Trophoblast cell (in vitro differentiated cells and primary cell): Measurements from ENCODE around the gene LEMD3.

Source experiments
- DNase-seq, 2 donors: peaks; one replicate each; pipeline ENCODE4 v3.0.0-alpha.2; 2016
- H2AFZ ChIP-seq: 2 replicates; pipeline ENCODE4 v1.6.1; 2013; ENCODE audit warnings: low read length, moderate library complexity, mild to moderate bottlenecking; ENCODE audit not compliant: insufficient read depth, poor library complexity
- H2AK5ac ChIP-seq: 2 replicates; pipeline ENCODE4 v1.6.1; 2013; ENCODE audit warnings: mild to moderate bottlenecking, low read length
- H2BK120ac ChIP-seq: 2 replicates; pipeline ENCODE4 v1.6.1; 2013; ENCODE audit warnings: low read length, mild to moderate bottlenecking, moderate library complexity; ENCODE audit not compliant: insufficient read depth, poor library complexity
- H2BK12ac ChIP-seq: 2 replicates; pipeline ENCODE4 v1.6.1; 2013; ENCODE audit warnings: mild to moderate bottlenecking, low read length, moderate library complexity
- H2BK5ac ChIP-seq: 2 replicates; pipeline ENCODE4 v1.6.1; 2013; ENCODE audit warnings: low read length, low read depth, moderate library complexity, mild to moderate bottlenecking; ENCODE audit not compliant: poor library complexity
- H3K14ac ChIP-seq: 2 replicates; pipeline ENCODE4 v1.6.1; 2013; ENCODE audit warnings: mild to moderate bottlenecking, low read length
- H3K18ac ChIP-seq: 2 replicates; pipeline ENCODE4 v1.6.1; 2013; ENCODE audit warnings: mild to moderate bottlenecking, low read length
- H3K23ac ChIP-seq: 2 replicates; pipeline ENCODE4 v1.6.1; 2013; ENCODE audit warnings: low read length
- H3K27ac ChIP-seq: 2 replicates; pipeline ENCODE4 v1.5.1; 2013; ENCODE audit warnings: low read depth, mild to moderate bottlenecking, inconsistent platforms, low read length, moderate library complexity
- H3K27me3 ChIP-seq: 2 replicates; pipeline ENCODE4 v1.6.1; 2013; ENCODE audit warnings: inconsistent platforms, mild to moderate bottlenecking, low read length, moderate library complexity; ENCODE audit not compliant: insufficient read depth
- H3K36me3 ChIP-seq, 2 experiments: 1 replicate in 1 of 2; 2 replicates in 1 of 2; pipeline ENCODE4 v1.6.1; 2013; ENCODE audit warnings: low read length in 2 of 2, mild to moderate bottlenecking in 2 of 2, moderate library complexity in 1 of 2; ENCODE audit not compliant: insufficient read depth in 2 of 2, control insufficient read depth in 1 of 2
- H3K4ac ChIP-seq: 2 replicates; pipeline ENCODE4 v1.6.1; 2013; ENCODE audit warnings: low read depth, mild to moderate bottlenecking, low read length, moderate library complexity
- H3K4me1 ChIP-seq, 2 experiments: 1 replicate in 1 of 2; 2 replicates in 1 of 2; pipeline ENCODE4 v1.6.1; 2013; ENCODE audit warnings: low read length in 2 of 2, mild to moderate bottlenecking in 2 of 2, moderate library complexity in 1 of 2; ENCODE audit not compliant: insufficient read depth in 2 of 2, control insufficient read depth in 1 of 2
- H3K4me2 ChIP-seq: 2 replicates; pipeline ENCODE4 v1.6.1; 2013; ENCODE audit warnings: inconsistent platforms, mild to moderate bottlenecking, low read length, moderate library complexity
- H3K4me3 ChIP-seq: 2 replicates; pipeline ENCODE4 v1.5.1; 2013; ENCODE audit warnings: mild to moderate bottlenecking, low read depth, low read length, inconsistent platforms
- H3K79me1 ChIP-seq: one replicate; pipeline ENCODE4 v1.6.1; 2013; ENCODE audit warnings: low read length
- H3K79me2 ChIP-seq: 2 replicates; pipeline ENCODE4 v1.6.1; 2013; ENCODE audit warnings: low read length, mild to moderate bottlenecking; ENCODE audit not compliant: control insufficient read depth, insufficient read depth, poor library complexity
- H3K9ac ChIP-seq: 2 replicates; pipeline ENCODE4 v1.6.1; 2013; ENCODE audit warnings: mild to moderate bottlenecking, low read length
- H3K9me3 ChIP-seq: 2 replicates; pipeline ENCODE4 v1.6.1; 2013; ENCODE audit warnings: low read depth, mild to moderate bottlenecking, control low read depth, inconsistent platforms, low read length; ENCODE audit not compliant: insufficient read depth
- H4K12ac ChIP-seq: 2 replicates; pipeline ENCODE4 v1.6.1; 2013; ENCODE audit warnings: low read depth, mild to moderate bottlenecking, low read length, moderate library complexity
- H4K8ac ChIP-seq: 2 replicates; pipeline ENCODE4 v1.6.1; 2013; ENCODE audit warnings: low read depth, mild to moderate bottlenecking, low read length, moderate library complexity
- H4K91ac ChIP-seq: one replicate; pipeline ENCODE4 v1.6.1; 2013; ENCODE audit warnings: low read depth, mild to moderate bottlenecking, low read length, moderate library complexity
- WGBS: extraction: QIAGEN DNeasy Blood & Tissue Kit; methylation state at CpG from one replicate; pipeline ENCODE4 v1.1.7; 2013; ENCODE audit warnings: missing lambda C conversion rate; ENCODE audit not compliant: insufficient read length, insufficient coverage; ENCODE audit errors: extremely low coverage; 5-methylcytosine and 5-hydroxymethylcytosine counted together

LEMD3 gene

GRCh38 chr12:65168681-65169319 lies 583 bp upstream of the LEMD3 start:
- Histone ChIP-seq H3K4me3 (peak overlapping the region; percentile 98), H3K4me2 (peak overlapping the region; percentile 88), H3K9me3 (no peaks in the 10 kb centered on the region), H3K14ac (peak overlapping the region; percentile 54), H2BK120ac (no peak overlapping the region), H2BK5ac (no peak overlapping the region), H2AFZ (peak overlapping the region; percentile 79), H2AK5ac (no peak overlapping the region), H3K9ac (no peak overlapping the region), H3K79me2 (peaks cover 12% of the 10 kb centered on the region), H4K8ac (peak overlapping the region; percentile 90), H3K36me3 (no peaks in the 10 kb centered on the region), H2BK12ac (no peak overlapping the region), H3K4me1 (peaks cover 0 to 3% of the 10 kb centered on the region in 2 experiments), H3K18ac (peak overlapping the region; percentile 81), H4K12ac (peak overlapping the region; percentile 81), H4K91ac (peak overlapping the region; percentile 42), H3K79me1 (peaks cover 14% of the 10 kb centered on the region), H3K27me3 (no peaks in the 10 kb centered on the region), H3K27ac (no peak overlapping the region), H3K4ac (no peak overlapping the region), H3K23ac (no peak overlapping the region)
- no CpG with 5 or more reads among the region's 11 CpGs for WGBS
- DNase-seq = no peak

- peak overlapping the region; percentile 89 for H2AFZ ChIP-seq
- no peak overlapping the region for H3K23ac ChIP-seq
- peaks cover 0 to 5% of the 10 kb centered on the region in 2 experiments for H3K4me1 ChIP-seq
- H3K4me2 ChIP-seq = peak overlapping the region; percentile 88
- peak overlapping the region; percentile 84 for H3K27ac ChIP-seq
- H2BK120ac ChIP-seq = peak overlapping the region; percentile 94
- H2BK5ac ChIP-seq = peak overlapping the region; percentile 86
- peak overlapping the region; percentile 95 for H4K12ac ChIP-seq
- peaks cover 14% of the 10 kb centered on the region for H3K79me1 ChIP-seq
- H2BK12ac ChIP-seq = no peak overlapping the region
- H3K79me2 ChIP-seq = peaks cover 12% of the 10 kb centered on the region
- peak overlapping the region; percentile 95 for H3K14ac ChIP-seq
- peak overlapping the region; percentile 90 for H4K91ac ChIP-seq
- H3K9me3 ChIP-seq = no peaks in the 10 kb centered on the region
- peak overlapping the region; percentile 95 for H3K9ac ChIP-seq
- peak overlapping the region; percentile 94 for H3K18ac ChIP-seq
- no peak overlapping the region for H2AK5ac ChIP-seq
- no peaks in the 10 kb centered on the region for H3K27me3 ChIP-seq
- peak overlapping the region; percentile 97 for H4K8ac ChIP-seq
- peak; percentile 53 to 66 for DNase-seq
- WGBS = no CpG with 5 or more reads among the region's 47 CpGs
- peak overlapping the region; percentile 86 for H3K4ac ChIP-seq
- peak overlapping the region; percentile 98 for H3K4me3 ChIP-seq
- peaks cover 0 to 2% of the 10 kb centered on the region in 2 experiments for H3K36me3 ChIP-seq
These were observed 962 bp downstream of the LEMD3 start for GRCh38 chr12:65170209-65170881.

GRCh38 chr12:65171073-65171472 lies 1.7 kb downstream of the LEMD3 start:
- H3K23ac ChIP-seq = no peak overlapping the region
- peak overlapping the region; percentile 88 for H3K4me2 ChIP-seq
- peak overlapping the region; percentile 80 for H3K9ac ChIP-seq
- H4K8ac ChIP-seq = no peak overlapping the region
- H3K4me1 ChIP-seq = peaks cover 0 to 5% of the 10 kb centered on the region in 2 experiments
- peaks cover 0 to 2% of the 10 kb centered on the region in 2 experiments for H3K36me3 ChIP-seq
- no CpG with 5 or more reads among the region's 8 CpGs for WGBS
- H2AFZ ChIP-seq = no peak overlapping the region
- no peak overlapping the region for H3K18ac ChIP-seq
- no peak overlapping the region for H2BK12ac ChIP-seq
- no peak overlapping the region for H2AK5ac ChIP-seq
- H4K91ac ChIP-seq = no peak overlapping the region
- peak in 1 of 2 donors; percentile 24 for DNase-seq
- no peak overlapping the region for H2BK5ac ChIP-seq
- H3K27ac ChIP-seq = no peak overlapping the region
- H3K4ac ChIP-seq = no peak overlapping the region
- H3K27me3 ChIP-seq = no peaks in the 10 kb centered on the region
- no peaks in the 10 kb centered on the region for H3K9me3 ChIP-seq
- no peak overlapping the region for H3K14ac ChIP-seq
- H3K79me1 ChIP-seq = peaks cover 14% of the 10 kb centered on the region
- peaks cover 12% of the 10 kb centered on the region for H3K79me2 ChIP-seq
- peak overlapping the region; percentile 98 for H3K4me3 ChIP-seq
- H4K12ac ChIP-seq = no peak overlapping the region
- H2BK120ac ChIP-seq = no peak overlapping the region

- no CpG with 5 or more reads among the region's 3 CpGs for WGBS
These were observed 2.5 kb downstream of the LEMD3 start for GRCh38 chr12:65171870-65172269.

More at GRCh38 chr12:65171870-65172269, 2.5 kb downstream of the LEMD3 start:
- H3K27me3 ChIP-seq = no peaks in the 10 kb centered on the region
- H3K9me3 ChIP-seq = no peaks in the 10 kb centered on the region
- no peak overlapping the region for H3K4ac ChIP-seq
- no peak overlapping the region for H4K12ac ChIP-seq
- peaks cover 12% of the 10 kb centered on the region for H3K79me2 ChIP-seq
- peaks cover 0 to 2% of the 10 kb centered on the region in 2 experiments for H3K36me3 ChIP-seq
- H3K9ac ChIP-seq = no peak overlapping the region
- no peak overlapping the region for H3K14ac ChIP-seq
- H3K4me2 ChIP-seq = peak overlapping the region; percentile 51
- H3K18ac ChIP-seq = no peak overlapping the region
- H3K4me1 ChIP-seq = peaks cover 0 to 5% of the 10 kb centered on the region in 2 experiments
- no peak overlapping the region for H2AFZ ChIP-seq
- peak in 1 of 2 donors; percentile 5 for DNase-seq
- H2BK120ac ChIP-seq = no peak overlapping the region
- no peak overlapping the region for H2AK5ac ChIP-seq
- H3K4me3 ChIP-seq = no peak overlapping the region
- no peak overlapping the region for H2BK12ac ChIP-seq
- no peak overlapping the region for H3K27ac ChIP-seq
- no peak overlapping the region for H3K23ac ChIP-seq
- no peak overlapping the region for H4K8ac ChIP-seq
- H3K79me1 ChIP-seq = peaks cover 14% of the 10 kb centered on the region
- H2BK5ac ChIP-seq = no peak overlapping the region
- H4K91ac ChIP-seq = no peak overlapping the region
